PC-9 (cell line): ENCODE measurements around the gene GGTLC2.
"Not testable (repeated sequence)": the region's sequence is repeated elsewhere in the genome, so short reads cannot be mapped to it uniquely, and the experiment has no call there.

Experiments used
- CTCF ChIP-seq: fragments of 200-600 bp; sonication (generic); conservative IDR thresholded peaks from 2 replicates; pipeline ENCODE4 v1.6.1; 2017; ENCODE audit warnings: mixed run types, antibody characterized with exemption, mild to moderate bottlenecking, moderate library complexity
- EZH2 ChIP-seq: fragments of 200-600 bp; sonication (generic); IDR thresholded peaks from 2 replicates; pipeline ENCODE4 v1.8.0; 2017; ENCODE audit warnings: antibody characterized with exemption, low read depth

DNA sequence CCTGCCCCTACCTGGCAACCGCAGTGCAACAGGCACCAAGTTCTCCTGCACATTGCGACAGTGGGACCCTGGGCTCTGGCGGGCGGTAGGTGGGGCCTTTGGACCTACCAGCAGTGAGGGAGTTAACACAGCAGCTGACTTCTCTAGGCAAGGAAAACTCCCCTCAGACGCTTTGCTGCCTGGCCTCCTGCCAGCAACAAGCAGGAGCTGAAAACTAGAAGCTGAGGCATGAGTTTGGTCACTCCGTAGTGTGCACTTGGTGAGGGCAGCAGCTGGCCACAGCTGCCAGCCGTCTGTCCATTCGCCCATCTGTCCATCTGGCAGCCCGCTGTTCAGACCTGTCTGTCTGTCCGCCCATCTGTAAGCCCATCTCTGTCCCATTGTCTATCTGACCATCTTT lies 7.2 kb downstream of the GGTLC2 start:
- not testable (repeated sequence) for TF ChIP-seq CTCF, EZH2
